GM23338 (cell line): Measurements from ENCODE around the gene TAF6L. TPM values are rescaled to one million over a fixed set of nuclear protein-coding genes. Genes with fewer than 3 reads are reported as not detected.

Experiments used
- ATAC-seq: fragments of 200-7000 bp; cut with Tn5 transposase; 3 replicates; pipeline ENCODE4 v1.9.1; 2020
- DNase-seq: peaks from one replicate; pipeline ENCODE4 v3.0.0-alpha.2; 2015; ENCODE audit warnings: low spot score
- H2AFZ ChIP-seq: fragments of 200-600 bp; sonication (generic); 2 replicates; pipeline ENCODE4 v1.8.0; 2016; ENCODE audit warnings: antibody characterized with exemption, mild to moderate bottlenecking, moderate library complexity
- H3F3A ChIP-seq: fragments of 200-600 bp; sonication (generic); replicated peaks from 2 replicates; pipeline ENCODE4 v1.8.0; 2017; ENCODE audit warnings: antibody characterized with exemption, mixed run types, low read depth
- H3K27ac ChIP-seq: fragments of 200-600 bp; sonication (generic); 2 replicates; pipeline ENCODE4 v1.6.1; 2016; ENCODE audit warnings: low read depth
- H3K27me3 ChIP-seq: fragments of 200-600 bp; sonication (generic); 2 replicates; pipeline ENCODE4 v1.8.0; 2016; ENCODE audit warnings: mild to moderate bottlenecking, mixed run types, moderate library complexity; ENCODE audit not compliant: insufficient read depth
- H3K36me3 ChIP-seq: fragments of 200-600 bp; sonication (generic); 2 replicates; pipeline ENCODE4 v1.8.0; 2016; ENCODE audit warnings: mild to moderate bottlenecking; ENCODE audit not compliant: insufficient read depth
- H3K4me1 ChIP-seq: fragments of 200-600 bp; sonication (generic); 2 replicates; pipeline ENCODE4 v1.8.0; 2016; ENCODE audit warnings: mild to moderate bottlenecking, moderate library complexity; ENCODE audit not compliant: insufficient read depth
- H3K4me2 ChIP-seq: fragments of 200-600 bp; sonication (generic); 2 replicates; pipeline ENCODE4 v1.7.1; 2017; ENCODE audit warnings: mixed run types
- H3K4me3 ChIP-seq: fragments of 200-600 bp; sonication (generic); 2 replicates; pipeline ENCODE4 v1.6.1; 2016; ENCODE audit warnings: mixed run types
- H3K79me2 ChIP-seq: fragments of 200-600 bp; sonication (generic); replicated peaks from 2 replicates; pipeline ENCODE4 v1.8.0; 2017; ENCODE audit warnings: mild to moderate bottlenecking; ENCODE audit not compliant: insufficient read depth
- H3K9me2 ChIP-seq: fragments of 200-600 bp; sonication (generic); 2 replicates; pipeline ENCODE4 v1.8.0; 2017; ENCODE audit not compliant: insufficient read depth
- H4K20me1 ChIP-seq: fragments of 200-600 bp; sonication (generic); replicated peaks from 2 replicates; pipeline ENCODE4 v1.8.0; 2017; ENCODE audit warnings: mild to moderate bottlenecking; ENCODE audit not compliant: insufficient read depth
- H3K27ac Mint-ChIP-seq: 2 replicates; pipeline ENCODE4 v1.8.0; 2020; ENCODE audit warnings: inconsistent platforms, mild to moderate bottlenecking, moderate library complexity, mixed read lengths
- H3K27me3 Mint-ChIP-seq: 3 replicates; pipeline ENCODE4 v1.8.0; 2022; ENCODE audit warnings: low read depth, mild to moderate bottlenecking, moderate library complexity, mixed read lengths, inconsistent platforms; ENCODE audit not compliant: insufficient read depth, poor library complexity
- H3K36me3 Mint-ChIP-seq: 3 replicates; pipeline ENCODE4 v1.8.0; 2021; ENCODE audit warnings: low read depth, mild to moderate bottlenecking, inconsistent platforms, moderate library complexity, mixed read lengths
- H3K4me1 Mint-ChIP-seq: 3 replicates; pipeline ENCODE4 v1.8.0; 2020; ENCODE audit warnings: mild to moderate bottlenecking, inconsistent platforms, mixed read lengths
- H3K4me3 Mint-ChIP-seq: 3 replicates; pipeline ENCODE4 v1.8.0; 2021; ENCODE audit warnings: moderate library complexity, mild to moderate bottlenecking, inconsistent platforms, mixed read lengths
- H3K9me3 Mint-ChIP-seq: 3 replicates; pipeline ENCODE4 v1.8.0; 2020; ENCODE audit warnings: moderate library complexity, mild to moderate bottlenecking, inconsistent platforms, mixed read lengths
- CREB1 ChIP-seq: fragments of 250-450 bp; sonication (Bioruptor Pico); IDR thresholded peaks from 2 replicates; pipeline ENCODE4 v1.5.0; 2020; ENCODE audit warnings: low read depth, mild to moderate bottlenecking, moderate library complexity
- CTCF ChIP-seq, 2 experiments: fragments of 200-600 bp in 1 of 2; sonication (generic) in 1 of 2; conservative IDR thresholded peaks; 2 replicates each; pipeline versions ENCODE4 v1.5.1 to v1.6.1; 2016 to 2017; ENCODE audit warnings: antibody characterized with exemption in 2 of 2, low read depth in 2 of 2, mild to moderate bottlenecking in 2 of 2, moderate library complexity in 1 of 2
- ETS1 ChIP-seq: IDR thresholded peaks from 2 replicates; pipeline ENCODE4 v1.6.1; 2016; ENCODE audit warnings: antibody characterized with exemption
- EZH2 ChIP-seq: fragments of 200-600 bp; sonication (generic); IDR thresholded peaks from one replicate; pipeline ENCODE4 v1.8.0; 2017; ENCODE audit warnings: antibody characterized with exemption, mild to moderate bottlenecking, low read depth; ENCODE audit not compliant: unreplicated experiment
- JUNB ChIP-seq: IDR thresholded peaks from one replicate; pipeline ENCODE4 v1.6.1; 2016; ENCODE audit warnings: antibody characterized with exemption; ENCODE audit not compliant: unreplicated experiment
- NANOG ChIP-seq: IDR thresholded peaks from 2 replicates; pipeline ENCODE4 v1.6.1; 2016; ENCODE audit warnings: antibody characterized with exemption, borderline replicate concordance
- REST ChIP-seq: IDR thresholded peaks from one replicate; pipeline ENCODE4 v1.6.1; 2018; ENCODE audit warnings: antibody characterized with exemption; ENCODE audit not compliant: unreplicated experiment
- STAT1 ChIP-seq: IDR thresholded peaks from one replicate; pipeline ENCODE4 v1.6.1; 2016; ENCODE audit warnings: antibody characterized with exemption; ENCODE audit not compliant: unreplicated experiment
- ZNF114 ChIP-seq: fragments of 250-450 bp; sonication (Bioruptor Pico); IDR thresholded peaks from 2 replicates; pipeline ENCODE4 v1.5.0; 2020; ENCODE audit warnings: mild to moderate bottlenecking, moderate library complexity
- ZNF331 ChIP-seq: fragments of 250-450 bp; sonication (Bioruptor Pico); IDR thresholded peaks from 2 replicates; pipeline ENCODE4 v1.5.0; 2020; ENCODE audit warnings: low read depth, mild to moderate bottlenecking, moderate library complexity
- ZNF462 ChIP-seq: fragments of 250-450 bp; sonication (Bioruptor Pico); IDR thresholded peaks from 2 replicates; pipeline ENCODE4 v1.5.0; 2020; ENCODE audit warnings: mild to moderate bottlenecking, moderate library complexity
- polyA plus RNA-seq: library from polyadenylated mRNA; unstranded; fragments of >200 nt; fragmentation: Nextera tagmentation; extraction: Ambion mirVana; gene quantifications from 2 replicates; pipeline ENCODE4 v1.2.1, GENCODE V29; 2016
- total RNA-seq: library from RNA; depleted of rRNA; stranded (reverse); fragments of >200 nt; shearing (Covaris generic); gene quantifications from 2 replicates; pipeline ENCODE4 v1.2.3, GENCODE V29; 2014

Gene TAF6L
- total and polyA plus RNA-seq, 2 experiments from 2014 or later, result 21.8 to 30.6 TPM

GRCh38 chr11:62777389-62777788, 6.2 kb downstream of the TAF6L start:
- DNase-seq, result no peak
- Histone ChIP-seq H3K4me2 (no peak overlapping the region), H3K36me3 (peaks cover 17% of the 10 kb centered on the region; the same call in 1 of the 2 replicates), H4K20me1 (peaks cover 3% of the 10 kb centered on the region; the same call in 1 of the 2 replicates), H3K4me1 (no peaks in the 10 kb centered on the region), H3K27me3 (no peaks in the 10 kb centered on the region), H3K9me2 (no peaks in the 10 kb centered on the region), H3K79me2 (peaks cover 23% of the 10 kb centered on the region), H3F3A (0 out of 2 replicates have a peak, but pooled peaks cover 3% of the 10 kb centered on the region), H3K4me3 (no peak overlapping the region), H3K27ac (no peak overlapping the region), H2AFZ (no peak overlapping the region)
- ATAC-seq, result no peak
- TF ChIP-seq STAT1, result no peak
- no peak for TF ChIP-seq CREB1 (CRISPR knock-in tag)
- no peak for TF ChIP-seq ZNF331 (CRISPR knock-in tag)
- TF ChIP-seq NANOG, result no peak
- no peak for TF ChIP-seq CTCF (conservative IDR thresholded peaks at IDR 0.05; ENCODE audit: low read depth in 2 of 2)
- TF ChIP-seq EZH2, result no peak
- no peak for TF ChIP-seq ETS1
- no peak for TF ChIP-seq JUNB
- TF ChIP-seq ZNF114 (CRISPR knock-in tag), result no peak
- TF ChIP-seq REST, result no peak
- TF ChIP-seq ZNF462 (CRISPR knock-in tag), result no peak
- Mint-ChIP-seq H3K4me3 (no peak overlapping the region; the same call in 2 of the 3 replicates), H3K27ac (no peak overlapping the region), H3K9me3 (no peaks in the 10 kb centered on the region), H3K27me3 (peaks cover 6% of the 10 kb centered on the region), H3K4me1 (no peaks in the 10 kb centered on the region), H3K36me3 (peaks cover 62% of the 10 kb centered on the region)
